Retinal pigment epithelial cell (primary cell): ENCODE results near the gene DYRK1B.

Source experiments
- DNase-seq: peaks from one replicate; pipeline ENCODE4 v3.0.0-alpha.2; 2010; ENCODE audit warnings: low read depth
- H3K4me3 ChIP-seq: 2 replicates; pipeline ENCODE4 v1.5.1; 2011; ENCODE audit warnings: mild to moderate bottlenecking, low read length, control low read depth, moderate library complexity
- TF ChIP-seq, protein P1 (sequence below): conservative IDR thresholded peaks from 2 replicates; pipeline ENCODE4 v1.5.1; 2011; ENCODE audit warnings: low read depth, low read length, control low read depth, inconsistent platforms

The DYRK1B gene

DNA sequence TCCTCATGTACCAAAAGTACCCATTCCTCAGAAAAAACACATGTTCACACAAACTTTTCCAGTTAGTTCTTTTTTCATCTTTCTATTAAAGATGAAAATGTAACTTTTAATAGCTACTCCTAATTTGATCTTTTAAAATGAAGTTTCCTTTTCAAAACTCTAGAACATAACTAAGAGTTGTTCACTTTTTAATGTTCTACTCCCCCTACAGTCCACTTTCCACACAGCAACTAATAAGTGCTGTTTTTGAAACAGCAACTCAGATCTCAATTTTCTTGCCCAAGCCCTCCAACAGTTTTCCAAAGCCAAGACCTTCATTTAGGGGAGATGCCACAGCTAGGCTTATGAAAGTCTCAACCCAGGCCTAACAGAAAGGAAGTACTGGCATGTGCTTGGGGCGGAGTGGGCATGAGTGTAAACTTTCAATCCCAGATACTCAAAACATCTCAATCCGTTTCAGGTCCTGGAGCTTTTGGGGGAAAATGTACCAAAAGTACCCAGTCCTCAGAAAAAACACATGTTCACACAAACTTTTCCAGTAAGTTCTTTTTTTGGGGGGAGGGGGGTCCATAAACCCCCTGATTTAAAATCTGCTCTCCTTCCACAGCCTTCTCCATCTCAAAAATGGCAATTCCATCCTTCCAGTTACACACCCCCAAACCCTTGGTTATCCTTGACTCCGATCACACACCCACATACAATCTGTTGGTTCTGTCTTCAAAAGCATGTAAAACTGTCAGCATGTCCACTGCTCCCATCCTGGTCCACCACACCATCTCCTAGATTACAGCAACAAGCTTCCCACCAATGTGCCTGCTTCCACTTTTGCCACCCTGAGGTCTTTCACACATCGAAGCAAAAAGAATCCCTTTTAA lies 10.2 kb upstream of the DYRK1B start:
- TF ChIP-seq, protein P1, sequence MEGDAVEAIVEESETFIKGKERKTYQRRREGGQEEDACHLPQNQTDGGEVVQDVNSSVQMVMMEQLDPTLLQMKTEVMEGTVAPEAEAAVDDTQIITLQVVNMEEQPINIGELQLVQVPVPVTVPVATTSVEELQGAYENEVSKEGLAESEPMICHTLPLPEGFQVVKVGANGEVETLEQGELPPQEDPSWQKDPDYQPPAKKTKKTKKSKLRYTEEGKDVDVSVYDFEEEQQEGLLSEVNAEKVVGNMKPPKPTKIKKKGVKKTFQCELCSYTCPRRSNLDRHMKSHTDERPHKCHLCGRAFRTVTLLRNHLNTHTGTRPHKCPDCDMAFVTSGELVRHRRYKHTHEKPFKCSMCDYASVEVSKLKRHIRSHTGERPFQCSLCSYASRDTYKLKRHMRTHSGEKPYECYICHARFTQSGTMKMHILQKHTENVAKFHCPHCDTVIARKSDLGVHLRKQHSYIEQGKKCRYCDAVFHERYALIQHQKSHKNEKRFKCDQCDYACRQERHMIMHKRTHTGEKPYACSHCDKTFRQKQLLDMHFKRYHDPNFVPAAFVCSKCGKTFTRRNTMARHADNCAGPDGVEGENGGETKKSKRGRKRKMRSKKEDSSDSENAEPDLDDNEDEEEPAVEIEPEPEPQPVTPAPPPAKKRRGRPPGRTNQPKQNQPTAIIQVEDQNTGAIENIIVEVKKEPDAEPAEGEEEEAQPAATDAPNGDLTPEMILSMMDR, result peak; percentile 78
- H3K4me3 ChIP-seq, result peak overlapping the region; percentile 3
- DNase-seq, result no peak

- no peak for DNase-seq
- TF ChIP-seq, protein P1, result no peak
- H3K4me3 ChIP-seq, result peak overlapping the region; percentile 41
These were observed 8.9 kb upstream of the DYRK1B start for GRCh38 chr19:39842693-39843435.

- no peak overlapping the region for H3K4me3 ChIP-seq
- TF ChIP-seq, protein P1, result no peak
- DNase-seq, result no peak
These were observed 7.1 kb upstream of the DYRK1B start for GRCh38 chr19:39841041-39841440.

DNA sequence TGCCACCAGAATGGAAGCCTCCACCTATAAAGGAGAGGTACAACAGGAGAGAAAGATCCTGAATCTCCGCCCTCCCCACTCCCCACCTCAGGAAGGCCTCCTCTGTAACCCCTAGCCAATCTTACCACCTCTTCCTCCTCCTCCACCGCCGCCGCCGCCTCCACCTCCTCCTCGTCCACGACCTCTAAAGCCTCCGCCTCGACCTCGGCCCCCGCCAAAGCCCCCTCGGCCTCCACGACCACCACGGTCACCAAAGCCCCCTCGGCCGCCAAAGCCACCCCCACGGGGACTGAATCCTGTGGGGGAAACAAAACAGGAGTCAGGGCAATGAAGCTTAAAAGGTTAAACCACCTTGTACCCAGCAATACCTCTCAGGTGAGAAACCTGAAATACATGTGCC lies 6.5 kb upstream of the DYRK1B start:
- H3K4me3 ChIP-seq, result no peak overlapping the region
- no peak for DNase-seq
- TF ChIP-seq, protein P1, result no peak

- TF ChIP-seq, protein P1, result no peak
- no peak for DNase-seq
- no peak overlapping the region for H3K4me3 ChIP-seq
These were observed 5.8 kb upstream of the DYRK1B start for GRCh38 chr19:39839678-39840327.

DNA sequence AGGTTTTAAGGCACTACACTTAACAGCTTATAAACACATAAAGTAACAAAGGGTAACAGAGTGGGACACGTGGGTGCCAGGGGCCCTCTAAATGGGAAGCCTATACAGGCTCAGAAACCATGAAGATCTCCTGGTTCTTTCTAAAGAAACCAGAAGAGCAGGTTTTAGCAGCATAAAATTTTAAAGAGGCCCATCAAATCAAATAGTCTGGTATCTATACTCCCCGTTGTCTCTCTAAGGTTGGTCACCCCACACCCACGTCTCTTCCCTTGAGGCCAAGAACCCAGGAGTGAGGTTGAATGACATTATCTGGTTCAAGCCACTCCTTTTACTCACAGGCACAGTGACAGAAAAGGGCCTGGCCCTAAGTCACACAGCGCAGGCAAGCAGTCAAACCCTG lies 4.6 kb upstream of the DYRK1B start:
- DNase-seq, result no peak
- no peak overlapping the region for H3K4me3 ChIP-seq
- TF ChIP-seq, protein P1, result no peak
